Ishikawa (cell line): ENCODE data around the gene TMEM91.

Experiments
- CEBPB ChIP-seq: IDR thresholded peaks from 2 replicates; pipeline ENCODE4 v1.6.1; 2012
- CREB1 ChIP-seq: IDR thresholded peaks from 2 replicates; pipeline ENCODE4 v1.6.1; 2012; ENCODE audit warnings: low read depth
- EGR1 ChIP-seq: IDR thresholded peaks from 2 replicates; pipeline ENCODE4 v1.6.1; 2012
- EP300 ChIP-seq: IDR thresholded peaks from 2 replicates; pipeline ENCODE4 v1.6.1; 2012; ENCODE audit warnings: borderline replicate concordance
- FOXM1 ChIP-seq: IDR thresholded peaks from 2 replicates; pipeline ENCODE4 v1.6.1; 2012; ENCODE audit warnings: low read depth, borderline replicate concordance
- MAX ChIP-seq: IDR thresholded peaks from 2 replicates; pipeline ENCODE4 v1.6.1; 2012
- NFIC ChIP-seq: IDR thresholded peaks from 2 replicates; pipeline ENCODE4 v1.6.1; 2012
- RAD21 ChIP-seq: IDR thresholded peaks from 2 replicates; pipeline ENCODE4 v1.6.1; 2012; ENCODE audit warnings: low read depth
- REST ChIP-seq: IDR thresholded peaks from 2 replicates; pipeline ENCODE4 v1.6.1; 2012; ENCODE audit warnings: low read depth, mild to moderate bottlenecking
- TAF1 ChIP-seq: IDR thresholded peaks from 2 replicates; pipeline ENCODE4 v1.6.1; 2012; ENCODE audit warnings: low read depth, mild to moderate bottlenecking
- TCF12 ChIP-seq: IDR thresholded peaks from 2 replicates; pipeline ENCODE4 v1.6.1; 2012; ENCODE audit warnings: low read depth
- TEAD4 ChIP-seq: IDR thresholded peaks from 2 replicates; pipeline ENCODE4 v1.6.1; 2012
- YY1 ChIP-seq: IDR thresholded peaks from 2 replicates; pipeline ENCODE4 v1.6.1; 2012; ENCODE audit warnings: low read depth
- ZBTB7A ChIP-seq: IDR thresholded peaks from 2 replicates; pipeline ENCODE4 v1.6.1; 2012; ENCODE audit warnings: low read depth
- TF ChIP-seq, protein P1 (sequence below): IDR thresholded peaks from 2 replicates; pipeline ENCODE4 v1.6.1; 2012

Gene TMEM91

DNA sequence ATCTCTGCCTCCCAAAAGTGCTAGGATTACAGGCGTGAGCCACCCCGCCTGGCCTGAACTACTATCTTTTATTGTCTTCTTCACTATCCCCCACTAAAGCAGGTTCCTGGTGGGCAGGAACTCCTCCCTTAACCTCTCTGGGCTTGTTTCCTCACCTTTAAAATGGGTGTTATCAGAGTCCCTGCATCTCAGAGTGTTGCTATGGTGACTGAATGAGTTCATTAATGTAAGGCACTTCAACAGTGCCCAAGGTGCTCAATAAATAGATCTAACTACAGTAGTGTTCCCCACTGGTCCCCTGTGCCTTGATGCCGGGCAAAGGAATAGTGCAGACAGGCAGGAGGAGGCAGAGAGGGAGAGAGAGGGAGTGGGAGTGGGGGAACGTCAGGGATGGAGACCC, 45.9 kb upstream of the TMEM91 start:
- TF ChIP-seq TCF12 (no peak), ZBTB7A (no peak), CREB1 (no peak)

DNA sequence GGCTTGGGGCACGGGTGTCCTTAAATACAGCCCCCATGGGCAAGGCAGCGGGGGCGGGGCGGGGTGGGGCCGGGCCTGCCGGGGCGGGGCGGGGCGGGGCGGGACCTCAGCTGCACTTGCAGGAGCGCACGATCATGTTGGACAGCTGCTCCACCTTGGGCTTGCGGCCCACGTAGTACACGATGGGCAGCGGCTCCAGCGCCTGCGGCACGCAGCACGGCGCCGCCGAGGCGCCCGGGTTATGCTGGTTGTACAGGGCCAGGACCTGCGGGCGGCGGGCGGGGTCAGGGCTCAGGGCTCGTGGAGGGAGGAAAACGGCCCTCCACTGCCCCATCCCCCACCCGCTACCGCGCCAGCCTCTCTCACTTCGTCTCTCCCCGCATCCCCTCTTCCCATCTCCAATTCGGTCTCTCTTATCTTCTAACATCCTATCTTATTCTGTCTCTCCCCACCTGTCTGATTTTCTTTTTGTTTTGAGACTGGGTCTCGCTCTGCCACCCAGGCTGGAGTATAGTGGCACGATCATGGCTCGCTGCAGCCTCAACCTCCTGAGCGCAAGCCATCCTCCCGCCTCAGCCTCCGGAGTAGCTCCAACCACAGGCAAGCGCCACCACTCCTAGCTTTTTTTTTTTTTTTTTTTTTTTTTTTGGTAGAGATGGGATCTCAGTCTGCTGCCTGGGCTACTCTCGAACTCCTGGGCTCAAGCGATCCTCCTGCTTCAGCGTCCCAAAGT, 45.2 kb upstream of the TMEM91 start:
- no peak for TF ChIP-seq CREB1
- no peak for TF ChIP-seq RAD21
- no peak for TF ChIP-seq TEAD4
- no peak for TF ChIP-seq CEBPB
- TF ChIP-seq YY1 = no peak
- TF ChIP-seq REST = no peak
- no peak for TF ChIP-seq EP300
- no peak for TF ChIP-seq TCF12
- TF ChIP-seq MAX = no peak
- no peak for TF ChIP-seq TAF1
- TF ChIP-seq ZBTB7A = no peak
- TF ChIP-seq NFIC = no peak
- TF ChIP-seq, protein P1, sequence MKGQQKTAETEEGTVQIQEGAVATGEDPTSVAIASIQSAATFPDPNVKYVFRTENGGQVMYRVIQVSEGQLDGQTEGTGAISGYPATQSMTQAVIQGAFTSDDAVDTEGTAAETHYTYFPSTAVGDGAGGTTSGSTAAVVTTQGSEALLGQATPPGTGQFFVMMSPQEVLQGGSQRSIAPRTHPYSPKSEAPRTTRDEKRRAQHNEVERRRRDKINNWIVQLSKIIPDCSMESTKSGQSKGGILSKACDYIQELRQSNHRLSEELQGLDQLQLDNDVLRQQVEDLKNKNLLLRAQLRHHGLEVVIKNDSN = no peak
- TF ChIP-seq FOXM1 = no peak
- no peak for TF ChIP-seq EGR1

DNA sequence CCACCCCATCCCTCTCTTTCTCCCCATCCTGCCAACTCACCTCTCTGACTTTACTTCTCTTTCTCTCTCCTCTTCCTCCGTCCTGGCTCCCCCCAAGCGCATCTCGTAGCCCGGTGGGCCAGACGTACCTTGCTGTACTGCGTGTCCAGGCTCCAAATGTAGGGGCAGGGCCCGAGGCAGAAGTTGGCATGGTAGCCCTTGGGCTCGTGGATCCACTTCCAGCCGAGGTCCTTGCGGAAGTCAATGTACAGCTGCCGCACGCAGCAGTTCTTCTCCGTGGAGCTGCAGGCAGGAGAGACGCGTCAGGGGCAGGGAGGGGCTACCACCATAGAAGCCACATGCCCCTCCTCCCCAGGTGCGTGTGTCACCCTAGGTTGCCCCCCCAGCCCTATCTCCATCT, 44.3 kb upstream of the TMEM91 start:
- TF ChIP-seq CEBPB (no peak), CREB1 (no peak), ZBTB7A (no peak), EGR1 (no peak), EP300 (no peak), YY1 (no peak), REST (no peak), TCF12 (no peak), MAX (no peak), RAD21 (no peak), TEAD4 (no peak), NFIC (no peak), TAF1 (no peak), FOXM1 (no peak)
- TF ChIP-seq, protein P1 = no peak

GRCh38 chr19:41332468-41332867, 43.9 kb upstream of the TMEM91 start:
- TF ChIP-seq NFIC (no peak), ZBTB7A (no peak), RAD21 (no peak), EP300 (no peak), CREB1 (no peak)
- TF ChIP-seq, protein P1 = no peak

GRCh38 chr19:41334793-41335192, 41.5 kb upstream of the TMEM91 start:
- TF ChIP-seq NFIC (no peak), YY1 (no peak), TEAD4 (no peak), CREB1 (no peak), TCF12 (no peak), CEBPB (no peak), ZBTB7A (no peak), RAD21 (no peak), FOXM1 (no peak), EP300 (no peak), EGR1 (no peak), TAF1 (no peak), REST (no peak), MAX (no peak)
- TF ChIP-seq, protein P1 = no peak
